ENCODE measurements around the gene LSM8.
A peak's percentile ranks its signal among the peaks of the same experiment; 100 is the strongest.

Gene LSM8

GRCh38 chr7:118182593-118183427 lies 1.2 kb upstream of the LSM8 start:
- Mint-ChIP-seq H3K27ac (peak overlapping the region; percentile 95 to 99), H3K36me3 (ENCODE audit: insufficient read depth) (peaks cover 37% of the 10 kb centered on the region), H3K4me1 (ENCODE audit: low read depth in 2 of 2) (peaks cover 18 to 31% of the 10 kb centered on the region in 2 donors), H3K27me3 (no peaks in the 10 kb centered on the region), H3K9me3 (no peaks in the 10 kb centered on the region), H3K4me3 (peak overlapping the region; percentile 88 to 92)
- ATAC-seq (replicated peaks) (no peak), DNase-seq (no peak)

DNA sequence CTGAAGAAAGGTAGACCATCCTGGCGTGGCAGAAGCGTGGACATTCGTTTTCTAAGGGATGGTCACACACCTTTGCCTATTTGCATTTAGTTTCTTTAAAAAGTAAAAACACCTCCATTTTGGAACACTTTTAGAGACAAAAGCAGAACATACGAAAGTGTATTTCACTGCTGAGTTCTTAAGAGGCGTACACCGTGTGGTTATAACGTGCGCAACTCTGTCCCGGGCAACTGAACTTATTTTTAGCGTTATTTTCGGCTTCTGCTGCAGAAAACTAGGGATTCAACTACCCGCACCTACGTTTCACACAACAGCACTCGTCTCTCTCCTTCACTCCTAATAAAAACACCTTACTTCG lies 557 bp upstream of the LSM8 start:
- H3K4me3 Mint-ChIP-seq, result peak overlapping the region; percentile 88 to 92

GRCh38 chr7:118184565-118184940 lies 589 bp downstream of the LSM8 start:
- no peaks in the 10 kb centered on the region for H3K27me3 Mint-ChIP-seq
- peak overlapping the region; percentile 88 to 92 for H3K4me3 Mint-ChIP-seq
- peak overlapping the region; percentile 95 to 99 for H3K27ac Mint-ChIP-seq
- ATAC-seq (replicated peaks) (no peak), DNase-seq (no peak)
- H3K9me3 Mint-ChIP-seq, result no peaks in the 10 kb centered on the region
- peaks cover 18 to 35% of the 10 kb centered on the region in 2 donors for H3K4me1 Mint-ChIP-seq (ENCODE audit: low read depth in 2 of 2)
- peaks cover 52% of the 10 kb centered on the region for H3K36me3 Mint-ChIP-seq (ENCODE audit: insufficient read depth)

More for the DNA sequence above, 557 bp upstream of the LSM8 start:
- Mint-ChIP-seq H3K36me3 (ENCODE audit: insufficient read depth) (peaks cover 41% of the 10 kb centered on the region), H3K9me3 (no peaks in the 10 kb centered on the region), H3K27ac (peak overlapping the region; percentile 95 to 99), H3K4me1 (ENCODE audit: low read depth in 2 of 2) (peaks cover 18 to 35% of the 10 kb centered on the region in 2 donors), H3K27me3 (no peaks in the 10 kb centered on the region)
- ATAC-seq (replicated peaks), result peak; percentile 14
- DNase-seq, result no peak

- H3K9me3 Mint-ChIP-seq, result no peaks in the 10 kb centered on the region
- H3K4me1 Mint-ChIP-seq (ENCODE audit: low read depth in 2 of 2), result peaks cover 18 to 35% of the 10 kb centered on the region in 2 donors
- ATAC-seq (replicated peaks) (no peak), DNase-seq (no peak)
- H3K27me3 Mint-ChIP-seq, result no peaks in the 10 kb centered on the region
- H3K4me3 Mint-ChIP-seq, result peak overlapping the region; percentile 88 to 92
- H3K36me3 Mint-ChIP-seq (ENCODE audit: insufficient read depth), result peaks cover 57% of the 10 kb centered on the region
- peak overlapping the region; percentile 95 to 99 for H3K27ac Mint-ChIP-seq
Measured at GRCh38 chr7:118185163-118185860, 1.3 kb downstream of the LSM8 start.

DNA sequence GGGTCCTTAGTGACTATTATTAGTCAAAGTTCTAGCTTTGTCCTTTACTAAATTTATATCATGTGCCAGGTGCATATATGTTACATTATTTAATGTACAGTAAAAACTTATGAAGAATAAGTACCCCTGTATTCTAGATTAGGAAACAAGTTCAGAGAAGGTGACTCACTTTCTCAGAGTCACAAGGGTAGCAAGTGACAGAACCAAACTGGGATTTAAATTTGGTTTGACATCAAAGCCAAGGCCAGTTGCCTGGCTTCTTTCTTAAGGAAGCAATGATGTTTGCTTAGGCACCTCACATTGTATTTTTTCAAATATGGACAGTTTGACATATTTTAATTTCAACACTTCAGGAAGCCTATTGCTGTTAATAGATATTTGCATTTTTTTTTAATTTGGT lies 2.5 kb downstream of the LSM8 start:
- peaks cover 66% of the 10 kb centered on the region for H3K36me3 Mint-ChIP-seq (ENCODE audit: insufficient read depth)
- peak overlapping the region; percentile 25 to 92 for H3K4me3 Mint-ChIP-seq
- peaks cover 18 to 35% of the 10 kb centered on the region in 2 donors for H3K4me1 Mint-ChIP-seq (ENCODE audit: low read depth in 2 of 2)
- H3K27me3 Mint-ChIP-seq, result no peaks in the 10 kb centered on the region
- H3K9me3 Mint-ChIP-seq, result no peaks in the 10 kb centered on the region
- no peak for DNase-seq
- H3K27ac Mint-ChIP-seq, result peak overlapping the region; percentile 26 to 99
- ATAC-seq (replicated peaks), result no peak

GRCh38 chr7:118194571-118194970 lies 10.6 kb downstream of the LSM8 start:
- DNase-seq (no peak), ATAC-seq (replicated peaks) (no peak)
- no peak overlapping the region for H3K4me3 Mint-ChIP-seq
- H3K36me3 Mint-ChIP-seq (ENCODE audit: insufficient read depth), result peaks cover 32% of the 10 kb centered on the region
- no peaks in the 10 kb centered on the region for H3K9me3 Mint-ChIP-seq
- H3K27ac Mint-ChIP-seq, result no peak overlapping the region
- H3K4me1 Mint-ChIP-seq (ENCODE audit: low read depth in 2 of 2), result peaks cover 3 to 8% of the 10 kb centered on the region in 2 donors
- no peaks in the 10 kb centered on the region for H3K27me3 Mint-ChIP-seq

DNA sequence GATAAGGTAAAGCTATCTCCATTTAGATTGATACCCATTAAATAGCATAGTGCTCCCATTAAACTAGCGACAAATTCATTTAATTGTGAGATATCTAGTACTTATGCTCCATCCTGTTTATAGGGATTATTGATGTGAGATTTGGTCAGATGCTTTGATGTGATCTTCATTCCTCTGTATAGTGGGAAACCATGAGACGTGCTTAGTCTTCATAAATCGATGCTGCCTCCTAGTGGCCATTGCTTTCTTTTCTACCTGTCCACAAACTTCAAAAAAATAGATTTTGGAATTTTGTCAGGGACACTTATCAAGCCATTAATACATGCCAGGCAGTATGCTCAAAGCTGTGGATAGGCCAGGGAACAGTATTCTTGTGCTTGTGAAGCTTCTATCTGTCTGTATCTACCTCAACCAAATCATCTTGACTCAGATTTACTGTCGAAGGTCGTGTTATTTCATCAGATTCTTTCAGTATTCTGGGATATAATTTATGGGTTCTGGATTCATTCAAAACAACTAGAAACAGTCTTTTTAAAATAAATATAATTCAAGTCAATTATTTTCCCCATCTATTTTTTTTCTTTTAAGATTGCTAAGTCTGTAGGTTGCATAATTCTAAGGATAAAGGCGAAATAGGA lies 12.0 kb downstream of the LSM8 start:
- H3K27me3 Mint-ChIP-seq, result no peaks in the 10 kb centered on the region
- H3K4me3 Mint-ChIP-seq, result no peak overlapping the region
- DNase-seq, result peak; percentile 47 to 58 (median 51)
- H3K27ac Mint-ChIP-seq, result peak overlapping the region; percentile 68 to 78
- ATAC-seq (replicated peaks), result peak; percentile 88
- peaks cover 20% of the 10 kb centered on the region for H3K36me3 Mint-ChIP-seq (ENCODE audit: insufficient read depth)
- H3K4me1 Mint-ChIP-seq (ENCODE audit: low read depth in 2 of 2), result peaks cover 3 to 8% of the 10 kb centered on the region in 2 donors
- H3K9me3 Mint-ChIP-seq, result no peaks in the 10 kb centered on the region

- Mint-ChIP-seq H3K27me3 (no peaks in the 10 kb centered on the region), H3K4me1 (ENCODE audit: low read depth in 2 of 2) (no peaks in the 10 kb centered on the region), H3K9me3 (no peaks in the 10 kb centered on the region), H3K36me3 (ENCODE audit: insufficient read depth) (no peaks in the 10 kb centered on the region), H3K4me3 (no peak overlapping the region), H3K27ac (no peak overlapping the region)
- DNase-seq (no peak), ATAC-seq (replicated peaks) (no peak)
Measured at GRCh38 chr7:118202061-118202460, 18.1 kb downstream of the LSM8 start.

GRCh38 chr7:118214051-118214832 lies 30.3 kb downstream of the LSM8 start:
- Mint-ChIP-seq H3K4me1 (ENCODE audit: low read depth in 2 of 2) (peaks cover 12 to 13% of the 10 kb centered on the region in 2 donors), H3K4me3 (peak overlapping the region; percentile 85 to 86), H3K27ac (peak overlapping the region; percentile 77 to 83), H3K9me3 (no peaks in the 10 kb centered on the region), H3K36me3 (ENCODE audit: insufficient read depth) (peaks cover 9% of the 10 kb centered on the region), H3K27me3 (peaks cover 0 to 6% of the 10 kb centered on the region in 2 donors)
- ATAC-seq (replicated peaks), result peak; percentile 91
- peak; percentile 65 to 70 (median 68) for DNase-seq

GRCh38 chr7:118214833-118215182 lies 30.8 kb downstream of the LSM8 start:
- Mint-ChIP-seq H3K27ac (peak overlapping the region; percentile 77 to 83), H3K9me3 (no peaks in the 10 kb centered on the region), H3K36me3 (ENCODE audit: insufficient read depth) (peaks cover 9% of the 10 kb centered on the region), H3K4me1 (ENCODE audit: low read depth in 2 of 2) (peaks cover 12 to 13% of the 10 kb centered on the region in 2 donors), H3K4me3 (peak overlapping the region; percentile 85 to 86), H3K27me3 (peaks cover 0 to 6% of the 10 kb centered on the region in 2 donors)
- peak; percentile 16 for ATAC-seq (replicated peaks)
- no peak for DNase-seq

GRCh38 chr7:118217210-118217619 lies 33.3 kb downstream of the LSM8 start:
- Mint-ChIP-seq H3K4me1 (ENCODE audit: low read depth in 2 of 2) (peaks cover 12 to 13% of the 10 kb centered on the region in 2 donors), H3K9me3 (no peaks in the 10 kb centered on the region)
- ATAC-seq (replicated peaks), result no peak

GRCh38 chr7:118218413-118219156 lies 34.6 kb downstream of the LSM8 start:
- DNase-seq (no peak), ATAC-seq (replicated peaks) (no peak)
- H3K27me3 Mint-ChIP-seq, result no peaks in the 10 kb centered on the region
- H3K4me3 Mint-ChIP-seq, result no peak overlapping the region
- peaks cover 12 to 13% of the 10 kb centered on the region in 2 donors for H3K4me1 Mint-ChIP-seq (ENCODE audit: low read depth in 2 of 2)
- peaks cover 9% of the 10 kb centered on the region for H3K36me3 Mint-ChIP-seq (ENCODE audit: insufficient read depth)
- H3K9me3 Mint-ChIP-seq, result no peaks in the 10 kb centered on the region
- H3K27ac Mint-ChIP-seq, result no peak overlapping the region

More at GRCh38 chr7:118217210-118217619, 33.3 kb downstream of the LSM8 start:
- Mint-ChIP-seq H3K4me3 (no peak overlapping the region), H3K36me3 (ENCODE audit: insufficient read depth) (peaks cover 9% of the 10 kb centered on the region), H3K27ac (no peak overlapping the region), H3K27me3 (no peaks in the 10 kb centered on the region)
- no peak for DNase-seq
